Endometrial microvascular endothelial cells (primary cell): ENCODE data around the gene SP2. TPM values are rescaled to one million over a fixed set of nuclear protein-coding genes. Genes with fewer than 3 reads are reported as not detected.

Experiments
- in situ Hi-C: cut with HindIII; loops from 2 replicates; pipeline ENCODE4 v1.10.0; 2017; ENCODE audit warnings: low sequenced_read_pairs, low pct_unique_long_range_greater_than_20kb; ENCODE audit errors: inconsistent ontology term
- total RNA-seq: library from RNA; depleted of rRNA; stranded (reverse); fragments of >200 nt; gene quantifications from one replicate; pipeline ENCODE4 v1.2.3, GENCODE V29; 2015; ENCODE audit errors: inconsistent ontology term

Gene SP2
- total RNA-seq, 1 donor from 2014 or later, result 1.4 TPM

- in situ Hi-C loops, result no loop called here
Measured at GRCh38 chr17:47867813-47868533, 28.1 kb upstream of the SP2 start.

DNA sequence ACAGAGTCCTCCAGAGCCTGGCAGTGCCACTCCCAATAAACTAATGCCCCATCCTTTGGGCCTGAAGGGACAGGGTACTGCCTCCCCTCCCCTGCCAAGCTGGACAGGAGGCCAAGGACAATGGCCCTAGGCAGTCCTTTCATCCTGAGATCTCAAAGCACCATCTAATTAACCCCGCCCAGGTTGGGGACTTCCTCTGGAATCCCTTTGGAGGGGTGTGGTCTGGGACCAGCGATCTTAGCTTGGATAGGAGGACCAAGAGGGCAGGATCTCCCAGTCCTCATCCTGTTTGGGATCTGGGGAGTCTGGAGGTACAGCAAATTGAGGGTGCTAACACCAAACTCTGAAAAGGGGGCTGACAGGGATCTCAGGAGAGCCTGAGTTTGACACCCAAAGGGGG, 26.9 kb upstream of the SP2 start:
- in situ Hi-C loops, result no loop called here

DNA sequence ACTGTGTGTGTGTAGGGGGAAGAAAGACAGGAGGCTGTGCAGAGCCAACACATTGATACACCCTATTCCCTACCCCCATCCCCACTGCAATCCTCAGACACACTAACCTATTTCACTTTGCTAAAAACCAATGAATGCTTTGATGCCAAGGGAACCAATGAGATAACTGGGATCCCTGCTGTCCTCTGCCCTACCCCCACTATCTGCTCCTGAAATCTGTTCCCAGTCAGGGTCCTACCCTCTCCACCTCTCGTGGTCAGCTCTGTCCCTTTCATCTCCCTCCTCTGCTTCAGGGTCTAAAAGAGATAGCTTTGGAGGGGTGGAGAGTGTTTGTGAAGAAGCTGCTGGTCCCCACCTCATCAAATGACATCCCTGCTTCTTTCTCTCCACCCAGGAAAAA, 26.0 kb upstream of the SP2 start:
- in situ Hi-C loops, result no loop called here

- in situ Hi-C loops, result no loop called here
Measured at GRCh38 chr17:47871048-47871447, 25.0 kb upstream of the SP2 start.

DNA sequence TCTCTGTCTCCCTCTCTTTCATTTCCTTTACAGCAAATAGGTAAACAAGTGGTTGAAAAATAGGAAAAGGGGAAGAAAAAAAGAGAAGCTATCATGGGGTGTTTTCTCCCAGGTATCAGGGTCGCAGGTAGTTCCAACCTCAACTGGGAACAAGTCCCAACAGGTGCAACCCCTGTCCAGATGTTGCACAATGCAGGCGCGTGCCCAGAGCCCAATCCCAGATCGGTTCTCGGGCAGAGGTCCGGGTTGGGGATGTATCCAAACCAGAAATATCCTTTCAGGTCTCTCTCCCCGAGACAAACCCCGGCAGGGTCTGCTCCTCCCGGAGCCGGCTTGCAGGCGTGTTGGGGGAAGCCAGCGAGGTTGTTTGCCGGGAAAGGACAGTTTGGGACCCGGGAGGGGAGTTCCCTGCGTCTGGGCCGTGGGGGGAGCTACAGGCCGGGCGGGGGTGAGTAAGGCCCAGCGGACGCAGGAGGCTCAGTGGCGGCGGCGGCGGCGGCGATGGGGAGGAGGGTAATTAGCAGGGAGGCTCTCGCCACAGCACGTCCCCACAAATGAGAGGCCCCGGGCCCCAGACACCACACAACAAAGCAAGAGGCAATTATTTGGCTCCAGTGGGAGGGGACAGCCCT, 23.9 kb upstream of the SP2 start:
- in situ Hi-C loops, result no loop called here

DNA sequence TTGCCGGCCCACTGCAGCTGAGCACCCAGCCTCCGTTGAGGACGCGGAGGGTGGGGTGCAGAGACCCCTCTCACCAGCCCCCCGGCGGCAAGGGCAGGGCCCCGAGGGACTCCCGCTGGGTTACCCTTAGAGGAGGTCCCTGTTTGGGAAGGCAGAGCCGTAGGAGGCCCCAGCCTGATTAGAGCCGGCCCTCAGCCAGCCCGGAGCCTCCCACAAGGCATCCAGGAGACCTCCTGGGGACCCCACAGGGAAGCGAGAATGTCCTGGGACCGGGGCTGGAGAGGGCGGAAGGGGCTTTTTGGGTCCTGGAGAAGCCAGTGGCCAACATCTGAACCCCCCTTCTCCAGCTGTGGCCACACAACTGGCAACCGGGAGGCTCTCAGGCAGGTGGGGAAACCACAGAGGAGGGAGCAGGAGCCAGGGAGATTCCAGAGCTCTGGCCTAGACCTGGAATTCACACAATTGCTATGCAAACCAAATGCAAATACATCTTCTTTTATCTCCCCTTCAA, 23.3 kb upstream of the SP2 start:
- in situ Hi-C loops, result no loop called here

DNA sequence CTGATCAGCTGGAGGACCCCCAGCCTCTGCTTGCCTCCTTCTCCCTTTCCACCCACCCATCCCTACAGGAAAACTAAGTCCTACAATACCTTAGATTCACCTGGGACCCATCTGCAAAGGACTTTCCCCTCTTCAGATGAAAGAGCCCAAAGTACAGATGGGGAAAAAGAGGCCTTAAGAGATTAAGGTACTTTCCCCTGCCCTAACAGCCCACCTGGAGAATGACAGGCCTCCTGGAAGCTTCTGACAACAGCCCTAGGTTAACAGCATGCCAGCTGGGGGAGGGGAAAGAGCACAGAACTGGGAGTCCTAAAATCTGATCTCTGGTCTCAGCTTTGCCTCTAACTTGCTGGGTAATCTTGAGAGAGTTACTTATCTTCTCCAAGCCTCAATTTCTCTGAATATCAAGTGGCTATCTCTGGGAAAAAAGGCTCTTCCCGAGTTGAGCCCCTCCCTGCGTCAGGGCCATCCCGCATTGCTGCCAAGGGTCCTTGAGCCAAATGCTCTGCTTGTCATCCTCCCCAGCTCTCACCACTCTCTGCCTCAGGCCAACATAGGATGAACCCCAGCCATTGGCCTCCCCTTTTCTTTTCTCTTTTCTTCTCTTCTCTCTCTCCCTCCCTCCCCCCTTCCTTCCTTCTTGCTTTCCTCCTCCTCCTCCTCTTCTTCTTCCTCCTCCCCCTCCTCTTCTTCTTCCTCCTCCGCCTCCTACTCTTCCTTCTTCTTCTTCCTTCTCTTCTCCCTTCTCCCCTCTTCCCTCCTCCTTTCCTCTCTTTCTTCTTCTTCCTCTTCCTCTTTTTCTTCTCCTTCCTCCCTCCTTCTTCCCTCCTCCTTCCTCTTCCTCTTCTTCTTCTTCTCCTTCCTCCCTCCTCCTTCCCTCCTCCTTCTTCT, 22.6 kb upstream of the SP2 start:
- in situ Hi-C loops, result no loop called here

- in situ Hi-C loops, result no loop called here
Measured at GRCh38 chr17:47875011-47875985, 20.7 kb upstream of the SP2 start.

- in situ Hi-C loops, result no loop called here
Measured at GRCh38 chr17:47877368-47878034, 18.5 kb upstream of the SP2 start.

GRCh38 chr17:47878203-47879027, 17.6 kb upstream of the SP2 start:
- in situ Hi-C loops, result no loop called here

GRCh38 chr17:47879028-47879585, 16.9 kb upstream of the SP2 start:
- in situ Hi-C loops, result no loop called here

DNA sequence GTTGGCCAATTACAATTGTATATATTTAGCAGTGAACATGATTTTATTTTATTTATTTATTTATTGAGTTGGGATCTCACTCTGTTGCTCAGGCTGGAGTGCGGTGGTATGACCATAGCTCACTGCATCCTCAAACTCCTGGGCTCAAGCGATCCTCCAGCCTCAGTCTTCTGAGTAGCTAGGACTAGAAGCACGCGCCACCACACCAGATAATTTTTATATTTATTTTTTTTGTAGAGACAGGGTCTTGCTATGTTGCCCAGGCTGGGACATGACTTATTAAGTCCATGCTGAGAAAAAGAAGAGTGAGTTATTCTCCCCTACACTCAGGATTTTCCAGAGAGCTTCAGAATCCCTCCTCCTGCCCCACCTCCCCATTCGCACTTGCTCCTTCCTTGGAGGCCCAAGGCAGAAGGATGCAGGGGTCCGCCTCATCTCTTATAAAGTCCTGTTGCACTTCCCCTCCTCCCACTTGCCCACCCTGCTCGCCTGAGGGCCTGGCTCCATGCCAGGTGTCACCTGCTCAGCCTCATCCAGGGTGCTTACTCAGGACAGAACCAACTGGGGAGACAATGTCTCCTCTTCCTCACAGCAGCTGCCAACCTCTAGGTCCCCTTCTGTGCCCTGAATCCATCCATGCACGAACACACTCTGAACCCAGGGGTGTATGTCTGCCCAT, 16.1 kb upstream of the SP2 start:
- in situ Hi-C loops, result no loop called here

GRCh38 chr17:47882247-47882646, 13.8 kb upstream of the SP2 start:
- in situ Hi-C loops, result no loop called here

DNA sequence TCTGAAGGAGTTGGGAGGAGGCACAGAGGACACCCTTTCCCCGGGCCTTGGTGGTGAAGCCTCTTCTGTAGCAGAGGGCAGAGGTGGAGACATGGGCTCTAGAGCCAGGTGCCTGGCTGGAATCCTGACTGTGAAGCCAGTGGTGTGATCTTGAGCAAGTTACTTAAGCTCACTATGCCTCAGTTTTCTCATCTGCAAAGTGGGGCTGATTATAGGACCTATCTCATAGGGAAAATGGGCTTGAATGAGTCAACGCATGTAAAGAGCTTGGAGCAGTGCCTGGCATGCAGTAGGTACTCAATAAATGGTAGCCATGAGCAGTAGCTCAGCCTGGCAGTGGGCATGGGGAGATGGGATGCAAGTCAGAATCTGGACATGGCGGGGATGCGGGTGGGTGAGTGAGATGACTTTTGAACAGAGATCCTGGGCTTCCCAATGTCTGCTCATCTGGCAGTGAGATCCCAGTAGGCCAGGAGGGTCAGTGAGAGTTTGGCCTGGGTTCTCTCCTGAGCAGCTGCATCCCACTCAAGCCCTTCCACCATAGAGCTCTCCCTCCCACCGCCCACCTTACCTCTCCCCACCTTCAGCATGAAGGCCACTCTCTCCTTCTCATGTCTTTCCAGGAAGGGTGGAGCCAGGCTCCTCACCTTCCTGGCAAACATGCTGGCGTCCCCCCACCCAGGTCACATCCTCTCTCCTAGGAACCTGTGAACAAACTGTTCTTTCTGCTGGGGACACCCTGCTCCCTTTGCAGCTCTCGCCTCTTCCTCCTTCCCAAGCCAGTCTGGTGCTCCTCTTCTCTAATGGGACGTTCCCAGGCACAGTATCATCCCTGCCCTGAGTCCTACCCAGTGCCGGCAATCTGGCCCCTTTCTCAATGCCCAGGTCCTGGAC, 13.1 kb upstream of the SP2 start:
- in situ Hi-C loops, result no loop called here

- in situ Hi-C loops, result no loop called here
Measured at GRCh38 chr17:47883589-47884426, 12.2 kb upstream of the SP2 start.
